ENCODE data around the gene EME2. TPM values are rescaled to one million over a fixed set of nuclear protein-coding genes. Genes with fewer than 3 reads are reported as not detected.

The EME2 gene
- total and polyA plus RNA-seq, 2 of the 13 experiments (the other 11 are each of a cell fraction or from before 2014, with no cell fraction given): 4.4 to 7.6 TPM

GRCh38 chr16:1740234-1740633, 32.4 kb upstream of the EME2 start (continued):
- TF ChIP-seq PCBP2 (optimal IDR thresholded peaks at IDR 0.05; ENCODE audit: low read depth, low read length, poor library complexity, severe bottlenecking) (no peak), POLR2AphosphoS5 (IDR thresholded peaks at IDR 0.05; ENCODE audit: low read depth, low read length) (no peak)

- Histone ChIP-seq H3K36me3 (replicated peaks in 1 of 2; ENCODE audit: control insufficient read depth in 1 of 2, insufficient read depth in 2 of 2, low read length in 2 of 2) (peaks cover 4 to 23% of the 10 kb centered on the region in 2 experiments; a peak in 4 of 5 replicates), H4K20me1 (ENCODE audit: insufficient read depth, low read length) (no peaks in the 10 kb centered on the region; the same call in 1 of the 2 replicates), H3K4me2 (ENCODE audit: low read depth, low read length) (no peak overlapping the region), H3K9ac (ENCODE audit: insufficient read depth, low read depth, low read length) (no peak overlapping the region), H3K27me3 (ENCODE audit: control insufficient read depth in 1 of 2, insufficient read depth in 2 of 2, low read length in 2 of 2) (no peaks in the 10 kb centered on the region), H3K4me3 (replicated peaks in 1 of 3; ENCODE audit: insufficient read depth in 1 of 3, low read depth in 2 of 3, low read length in 3 of 3) (no peak overlapping the region), H3K27ac (ENCODE audit: extremely low read length, insufficient read depth, low read length) (no peak overlapping the region), H2AFZ (ENCODE audit: low read length) (no peak overlapping the region), H3K79me2 (ENCODE audit: insufficient read depth, low read length) (no peaks in the 10 kb centered on the region), H3K4me1 (ENCODE audit: insufficient read depth, low read length) (no peaks in the 10 kb centered on the region), H3K9me3 (ENCODE audit: low read length) (peaks cover 12% of the 10 kb centered on the region)
- DNase-seq (ENCODE audit: low spot score) (no peak), FAIRE-seq (no peak), ATAC-seq (no peak)
- BruUV-seq (replicated peaks): no TSS peak
- intact Hi-C loops (cut with micrococcal nuclease; ENCODE audit: unreplicated experiment) (no loop called here), in situ Hi-C loops (cut with HindIII; ENCODE audit: extremely low pct_ligation_motif_present, low pct_unique_long_range_greater_than_20kb) (no loop called here)
- WGBS (ENCODE audit: low lambda C conversion rate): 94% methylated on average over 21 of the region's 30 CpGs
- POLR2A ChIA-PET: no interaction called here
- CTCF ChIA-PET (ENCODE audit: low intra/inter-chr PET ratio, low total read pairs): no interaction called here
- no peak for TF ChIP-seq CSRNP1 (CRISPR knock-in tag; IDR thresholded peaks at IDR 0.05)
- no peak for TF ChIP-seq THAP7 (CRISPR knock-in tag; IDR thresholded peaks at IDR 0.05)
- no peak for TF ChIP-seq REST (IDR thresholded peaks at IDR 0.05; ENCODE audit: borderline replicate concordance in 1 of 2, low read depth in 1 of 2, low read length in 2 of 2)
- TF ChIP-seq ZKSCAN8 (CRISPR knock-in tag; IDR thresholded peaks at IDR 0.05; ENCODE audit: borderline replicate concordance): no peak
- no peak for TF ChIP-seq FIP1L1 (IDR thresholded peaks at IDR 0.05; ENCODE audit: borderline replicate concordance, insufficient read depth, low read depth, low read length)
- TF ChIP-seq HBP1 (CRISPR knock-in tag; IDR thresholded peaks at IDR 0.05; ENCODE audit: low read depth): no peak
- TF ChIP-seq ZNF576 (CRISPR knock-in tag; IDR thresholded peaks at IDR 0.05): no peak
- TF ChIP-seq ZBTB21 (CRISPR knock-in tag; IDR thresholded peaks at IDR 0.05): no peak
- TF ChIP-seq ARNT2 (CRISPR knock-in tag; IDR thresholded peaks at IDR 0.05; ENCODE audit: low read depth): no peak
- TF ChIP-seq YY1 (IDR thresholded peaks at IDR 0.05; ENCODE audit: insufficient read depth, insufficient replicate concordance, low read depth, low read length): no peak
These were observed 31.7 kb upstream of the EME2 start for GRCh38 chr16:1740781-1741490.

Measured in HepG2 (cell line).